Measurements from ENCODE around the gene TTBK2.

TTBK2 gene

GRCh38 chr15:42720071-42720470, 200.5 kb downstream of the TTBK2 start:
- TF ChIP-seq CTCF (conservative IDR thresholded peaks at IDR 0.05; ENCODE audit: low read length): no peak
- no peak for DNase-seq (ENCODE audit: low read depth)
- H3K4me3 ChIP-seq (ENCODE audit: low read length): no peak overlapping the region

- TF ChIP-seq CTCF (conservative IDR thresholded peaks at IDR 0.05; ENCODE audit: low read length): no peak
- no peak overlapping the region for H3K4me3 ChIP-seq (ENCODE audit: low read length)
- DNase-seq (ENCODE audit: low read depth): no peak
Measured at GRCh38 chr15:42719043-42719442, 201.5 kb downstream of the TTBK2 start.

GRCh38 chr15:42716626-42717025, 204.0 kb downstream of the TTBK2 start:
- DNase-seq (ENCODE audit: low read depth): peak; percentile 7
- TF ChIP-seq CTCF (conservative IDR thresholded peaks at IDR 0.05; ENCODE audit: low read length): no peak
- no peak overlapping the region for H3K4me3 ChIP-seq (ENCODE audit: low read length)

- DNase-seq (ENCODE audit: low read depth): no peak
- no peak for TF ChIP-seq CTCF (conservative IDR thresholded peaks at IDR 0.05; ENCODE audit: low read length)
- H3K4me3 ChIP-seq (ENCODE audit: low read length): no peak overlapping the region
Measured at GRCh38 chr15:42716125-42716524, 204.5 kb downstream of the TTBK2 start.

GRCh38 chr15:42712584-42712983, 208.0 kb downstream of the TTBK2 start:
- TF ChIP-seq CTCF (conservative IDR thresholded peaks at IDR 0.05; ENCODE audit: low read length): no peak
- no peak for DNase-seq (ENCODE audit: low read depth)
- H3K4me3 ChIP-seq (ENCODE audit: low read length): no peak overlapping the region

- DNase-seq (ENCODE audit: low read depth): no peak
- no peak overlapping the region for H3K4me3 ChIP-seq (ENCODE audit: low read length)
- TF ChIP-seq CTCF (conservative IDR thresholded peaks at IDR 0.05; ENCODE audit: low read length): no peak
Measured at GRCh38 chr15:42711746-42712145, 208.8 kb downstream of the TTBK2 start.

- no peak for TF ChIP-seq CTCF (conservative IDR thresholded peaks at IDR 0.05; ENCODE audit: low read length)
- peak; percentile 33 for DNase-seq (ENCODE audit: low read depth)
- no peak overlapping the region for H3K4me3 ChIP-seq (ENCODE audit: low read length)
Measured at GRCh38 chr15:42710662-42711061, 209.9 kb downstream of the TTBK2 start.

Data from AG10803 (cell line).